ENCODE measurements around the gene PPP1R3A.

Gene PPP1R3A

DNA sequence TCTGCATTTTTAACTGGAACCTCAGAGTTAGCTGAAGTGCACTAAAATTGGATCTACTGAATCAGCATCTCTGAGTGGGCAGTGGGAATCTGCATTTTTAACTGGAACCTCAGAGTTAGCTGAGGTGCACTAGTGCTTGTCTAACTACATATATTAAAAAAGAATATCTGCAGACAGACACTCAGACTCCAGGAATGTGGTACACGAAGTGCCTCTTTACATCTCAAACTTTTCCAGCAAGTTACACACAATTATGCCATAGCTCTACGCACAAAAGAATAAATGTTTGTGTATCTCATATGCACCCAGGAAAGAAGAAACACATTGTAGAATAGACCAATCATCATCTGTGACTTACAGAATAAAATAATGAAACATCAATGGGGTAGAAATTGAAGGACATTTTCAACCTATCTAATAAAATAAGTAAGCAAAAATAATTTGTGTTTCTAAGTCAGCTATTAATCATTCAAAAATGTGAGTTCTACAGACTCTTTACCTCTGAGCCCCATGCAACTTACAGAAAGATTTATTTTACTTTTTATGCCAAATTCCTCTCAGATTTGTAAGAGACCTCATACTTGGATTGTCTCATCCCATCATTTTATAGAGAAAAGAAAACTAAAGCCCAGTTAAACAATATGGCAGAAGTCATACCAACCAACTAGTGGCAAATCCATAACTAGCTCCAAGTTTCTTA lies 28.3 kb downstream of the PPP1R3A start:
- H2AFZ ChIP-seq (ENCODE audit: low read depth, low read length) = no peak overlapping the region
- H3K4me3 ChIP-seq (ENCODE audit: low read length) = no peak overlapping the region
- H3K36me3 ChIP-seq (replicated peaks; ENCODE audit: low read depth, low read length) = no peaks in the 10 kb centered on the region
- no peaks in the 10 kb centered on the region for H3K9me3 ChIP-seq (ENCODE audit: insufficient read depth, low read length)
- no peak for TF ChIP-seq EZH2phosphoT487 (IDR thresholded peaks at IDR 0.05; ENCODE audit: low read depth)
- TF ChIP-seq, protein P1, sequence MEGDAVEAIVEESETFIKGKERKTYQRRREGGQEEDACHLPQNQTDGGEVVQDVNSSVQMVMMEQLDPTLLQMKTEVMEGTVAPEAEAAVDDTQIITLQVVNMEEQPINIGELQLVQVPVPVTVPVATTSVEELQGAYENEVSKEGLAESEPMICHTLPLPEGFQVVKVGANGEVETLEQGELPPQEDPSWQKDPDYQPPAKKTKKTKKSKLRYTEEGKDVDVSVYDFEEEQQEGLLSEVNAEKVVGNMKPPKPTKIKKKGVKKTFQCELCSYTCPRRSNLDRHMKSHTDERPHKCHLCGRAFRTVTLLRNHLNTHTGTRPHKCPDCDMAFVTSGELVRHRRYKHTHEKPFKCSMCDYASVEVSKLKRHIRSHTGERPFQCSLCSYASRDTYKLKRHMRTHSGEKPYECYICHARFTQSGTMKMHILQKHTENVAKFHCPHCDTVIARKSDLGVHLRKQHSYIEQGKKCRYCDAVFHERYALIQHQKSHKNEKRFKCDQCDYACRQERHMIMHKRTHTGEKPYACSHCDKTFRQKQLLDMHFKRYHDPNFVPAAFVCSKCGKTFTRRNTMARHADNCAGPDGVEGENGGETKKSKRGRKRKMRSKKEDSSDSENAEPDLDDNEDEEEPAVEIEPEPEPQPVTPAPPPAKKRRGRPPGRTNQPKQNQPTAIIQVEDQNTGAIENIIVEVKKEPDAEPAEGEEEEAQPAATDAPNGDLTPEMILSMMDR (IDR thresholded peaks at IDR 0.05; ENCODE audit: low read depth, low read length) = no peak
- no peak overlapping the region for H3K9ac ChIP-seq (ENCODE audit: low read length)
- no peaks in the 10 kb centered on the region for H3K27me3 ChIP-seq (ENCODE audit: low read depth, low read length)
- H3K4me1 ChIP-seq (ENCODE audit: low read length) = no peaks in the 10 kb centered on the region
- H3K4me2 ChIP-seq (ENCODE audit: low read length) = no peak overlapping the region
- no peak overlapping the region for H3K27ac ChIP-seq (ENCODE audit: low read length)
- H3K79me2 ChIP-seq (ENCODE audit: low read length) = no peaks in the 10 kb centered on the region
- no peaks in the 10 kb centered on the region for H4K20me1 ChIP-seq (ENCODE audit: insufficient read depth, low read length)

DNA sequence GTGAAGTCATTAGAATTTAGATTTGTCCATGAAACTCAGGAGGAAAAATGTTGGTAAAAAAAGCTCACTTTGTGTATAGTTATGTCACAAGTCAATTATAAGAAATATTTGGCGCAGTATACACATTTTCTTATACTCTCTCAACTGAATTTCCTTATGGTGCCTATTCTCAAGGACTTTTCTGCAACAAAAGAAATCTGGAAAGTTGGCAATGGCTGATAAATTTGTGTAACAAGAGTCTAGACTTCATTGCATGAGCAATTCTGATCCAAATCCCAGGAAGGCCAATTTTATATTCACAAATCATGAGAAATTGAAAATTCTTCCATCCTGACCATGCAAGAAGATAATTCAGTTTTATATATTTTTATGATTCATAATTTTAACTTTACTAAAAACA lies 35.7 kb downstream of the PPP1R3A start:
- Histone ChIP-seq H3K27ac (ENCODE audit: low read length) (no peak overlapping the region), H3K9me3 (ENCODE audit: insufficient read depth, low read length) (no peaks in the 10 kb centered on the region), H3K79me2 (ENCODE audit: low read length) (no peaks in the 10 kb centered on the region), H3K9ac (ENCODE audit: low read length) (no peak overlapping the region), H3K36me3 (replicated peaks; ENCODE audit: low read depth, low read length) (no peaks in the 10 kb centered on the region), H4K20me1 (ENCODE audit: insufficient read depth, low read length) (no peaks in the 10 kb centered on the region), H2AFZ (ENCODE audit: low read depth, low read length) (no peak overlapping the region), H3K27me3 (ENCODE audit: low read depth, low read length) (no peaks in the 10 kb centered on the region), H3K4me2 (ENCODE audit: low read length) (no peak overlapping the region), H3K4me3 (ENCODE audit: low read length) (no peak overlapping the region), H3K4me1 (ENCODE audit: low read length) (no peaks in the 10 kb centered on the region)
- TF ChIP-seq, protein P1 (IDR thresholded peaks at IDR 0.05; ENCODE audit: low read depth, low read length) = no peak
- no peak for TF ChIP-seq EZH2phosphoT487 (IDR thresholded peaks at IDR 0.05; ENCODE audit: low read depth)

DNA sequence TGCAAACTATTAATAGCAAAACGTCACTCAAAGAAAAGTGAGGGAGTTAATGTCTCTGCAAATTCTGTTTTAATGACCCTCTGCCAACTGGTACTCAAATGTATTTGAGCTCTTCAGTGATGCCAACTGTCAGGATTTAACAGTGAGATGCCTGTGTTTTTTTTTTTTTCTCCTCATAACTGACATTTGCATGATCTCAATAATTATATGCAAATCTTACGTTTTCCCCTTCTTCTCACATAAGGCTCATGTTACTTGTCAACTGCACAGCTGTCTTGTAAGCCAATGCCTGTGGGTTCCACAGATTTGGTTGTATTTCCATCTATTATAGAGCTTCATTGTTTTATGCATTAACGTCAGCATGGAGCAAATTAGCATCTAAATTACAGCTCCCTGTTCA lies 38.2 kb downstream of the PPP1R3A start:
- Histone ChIP-seq H3K27ac (ENCODE audit: low read length) (no peak overlapping the region), H3K4me2 (ENCODE audit: low read length) (no peak overlapping the region), H4K20me1 (ENCODE audit: insufficient read depth, low read length) (no peaks in the 10 kb centered on the region), H3K36me3 (replicated peaks; ENCODE audit: low read depth, low read length) (no peaks in the 10 kb centered on the region), H3K4me3 (ENCODE audit: low read length) (no peak overlapping the region), H3K79me2 (ENCODE audit: low read length) (no peaks in the 10 kb centered on the region), H3K4me1 (ENCODE audit: low read length) (no peaks in the 10 kb centered on the region), H3K9ac (ENCODE audit: low read length) (no peak overlapping the region), H2AFZ (ENCODE audit: low read depth, low read length) (no peak overlapping the region), H3K27me3 (ENCODE audit: low read depth, low read length) (no peaks in the 10 kb centered on the region), H3K9me3 (ENCODE audit: insufficient read depth, low read length) (no peaks in the 10 kb centered on the region)
- TF ChIP-seq EZH2phosphoT487 (IDR thresholded peaks at IDR 0.05; ENCODE audit: low read depth) = no peak
- TF ChIP-seq, protein P1 (IDR thresholded peaks at IDR 0.05; ENCODE audit: low read depth, low read length) = no peak

DNA sequence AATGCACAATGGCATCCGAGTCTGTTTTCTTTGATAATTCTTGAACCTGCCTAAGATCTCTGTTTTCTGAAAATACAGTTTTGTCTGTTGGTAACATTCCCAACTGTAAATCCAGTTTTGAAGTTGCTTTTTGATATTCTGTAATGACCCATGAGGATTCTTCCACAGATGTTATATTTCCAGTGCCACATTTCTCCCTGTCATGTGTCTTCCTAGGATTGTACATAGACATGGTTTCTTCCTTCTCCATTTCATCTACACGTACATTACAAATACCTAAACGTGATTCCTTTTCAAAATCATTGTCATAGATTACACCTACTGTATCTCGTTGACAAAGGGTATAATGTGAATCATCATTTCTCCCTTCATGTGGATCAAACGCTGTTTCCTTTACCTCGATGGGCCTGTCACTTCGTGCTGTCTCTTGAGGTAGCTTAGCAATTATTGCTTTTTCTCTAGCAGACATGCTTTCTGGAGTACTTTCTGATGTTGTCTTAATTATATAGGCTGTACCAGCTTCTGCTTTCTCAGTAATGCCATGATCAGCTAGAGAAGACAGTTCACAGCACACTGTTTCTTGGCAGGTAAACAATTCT lies 40.3 kb downstream of the PPP1R3A start:
- Histone ChIP-seq H3K27me3 (ENCODE audit: low read depth, low read length) (no peaks in the 10 kb centered on the region), H3K4me2 (ENCODE audit: low read length) (no peak overlapping the region), H3K4me3 (ENCODE audit: low read length) (no peak overlapping the region), H3K4me1 (ENCODE audit: low read length) (no peaks in the 10 kb centered on the region), H3K36me3 (replicated peaks; ENCODE audit: low read depth, low read length) (no peaks in the 10 kb centered on the region), H3K9me3 (ENCODE audit: insufficient read depth, low read length) (no peaks in the 10 kb centered on the region), H2AFZ (ENCODE audit: low read depth, low read length) (no peak overlapping the region), H3K9ac (ENCODE audit: low read length) (no peak overlapping the region), H3K79me2 (ENCODE audit: low read length) (no peaks in the 10 kb centered on the region), H3K27ac (ENCODE audit: low read length) (no peak overlapping the region), H4K20me1 (ENCODE audit: insufficient read depth, low read length) (no peaks in the 10 kb centered on the region)
- TF ChIP-seq, protein P1 (IDR thresholded peaks at IDR 0.05; ENCODE audit: low read depth, low read length) = no peak
- no peak for TF ChIP-seq EZH2phosphoT487 (IDR thresholded peaks at IDR 0.05; ENCODE audit: low read depth)
